CD14-positive monocyte (primary cell): ENCODE measurements around the gene SPTSSA. TPM values are rescaled to one million over a fixed set of nuclear protein-coding genes. Genes with fewer than 3 reads are reported as not detected.

ENCODE experiments used
- DNase-seq, 3 donors: peaks; one replicate each; pipeline ENCODE4 v3.0.0-alpha.2; 2011 to 2022
- H2AFZ ChIP-seq: 2 replicates; pipeline ENCODE4 v1.6.0; 2012; ENCODE audit warnings: mild to moderate bottlenecking, low read depth, low read length, inconsistent platforms; ENCODE audit not compliant: insufficient read depth, poor library complexity, severe bottlenecking
- H3K27ac ChIP-seq, 2 donors: 1 replicate in 1 of 2; 2 replicates in 1 of 2; pipeline ENCODE4 v1.5.1; 2012 to 2013; ENCODE audit warnings: low read length in 2 of 2, control low read depth in 1 of 2, inconsistent platforms in 1 of 2, low read depth in 1 of 2, mild to moderate bottlenecking in 1 of 2
- H3K27me3 ChIP-seq, 2 donors: one replicate each; pipeline versions ENCODE4 v1.6.0 to v1.6.1; 2011 to 2013; ENCODE audit warnings: low read length in 2 of 2; ENCODE audit not compliant: control insufficient read depth in 2 of 2, insufficient read depth in 2 of 2
- H3K36me3 ChIP-seq, 2 donors: replicated peaks in 1 of 2; 1 replicate in 1 of 2; 2 replicates in 1 of 2; pipeline versions ENCODE4 v1.5.1 to v1.6.1; 2012 to 2013; ENCODE audit warnings: low read length in 2 of 2, control low read depth in 1 of 2, inconsistent platforms in 1 of 2, mild to moderate bottlenecking in 1 of 2; ENCODE audit not compliant: insufficient read depth in 2 of 2, control insufficient read depth in 1 of 2
- H3K4me1 ChIP-seq, 2 donors: 1 replicate in 1 of 2; 2 replicates in 1 of 2; pipeline versions ENCODE4 v1.5.1 to v1.6.1; 2012 to 2013; ENCODE audit warnings: low read length in 2 of 2, control low read depth in 1 of 2, inconsistent platforms in 1 of 2, mild to moderate bottlenecking in 1 of 2, moderate library complexity in 1 of 2; ENCODE audit not compliant: insufficient read depth in 2 of 2, control insufficient read depth in 1 of 2
- H3K4me2 ChIP-seq: replicated peaks from 2 replicates; pipeline ENCODE3; 2012; ENCODE audit warnings: low read length, moderate library complexity, mild to moderate bottlenecking; ENCODE audit not compliant: poor library complexity, severe bottlenecking; ENCODE audit errors: extremely low read depth
- H3K4me3 ChIP-seq, 3 experiments: fragments of 200-600 bp in 1 of 3; sonication (generic) in 1 of 3; replicated peaks in 1 of 3; 1 replicate in 2 of 3; 2 replicates in 1 of 3; pipeline ENCODE4 v1.5.1; 2011 to 2013; ENCODE audit warnings: low read length in 3 of 3, mild to moderate bottlenecking in 3 of 3, control low read depth in 2 of 3, low read depth in 2 of 3, inconsistent platforms in 1 of 3, moderate library complexity in 1 of 3
- H3K79me2 ChIP-seq: 2 replicates; pipeline ENCODE4 v1.6.0; 2012; ENCODE audit warnings: mild to moderate bottlenecking, control low read depth, inconsistent platforms, low read length, moderate library complexity; ENCODE audit not compliant: insufficient read depth
- H3K9ac ChIP-seq: 2 replicates; pipeline ENCODE4 v1.6.0; 2017; ENCODE audit warnings: low read length, mild to moderate bottlenecking; ENCODE audit not compliant: insufficient read depth, poor library complexity, severe bottlenecking
- H3K9me3 ChIP-seq, 2 donors: replicated peaks in 1 of 2; 1 replicate in 1 of 2; 2 replicates in 1 of 2; pipeline versions ENCODE4 v1.5.1 to v1.6.1; 2012 to 2013; ENCODE audit warnings: low read length in 2 of 2, control low read depth in 1 of 2; ENCODE audit not compliant: control insufficient read depth in 1 of 2, insufficient read depth in 1 of 2
- H4K20me1 ChIP-seq: 2 replicates; pipeline ENCODE4 v1.6.0; 2012; ENCODE audit warnings: mild to moderate bottlenecking, low read length, control low read depth, moderate library complexity; ENCODE audit not compliant: insufficient read depth
- H3K27ac Mint-ChIP-seq, 7 donors: one replicate each; pipeline ENCODE4 v1.8.0; 2020; ENCODE audit warnings: mild to moderate bottlenecking in 7 of 7, mixed read lengths in 7 of 7, moderate library complexity in 6 of 7, inconsistent platforms in 2 of 7
- H3K27me3 Mint-ChIP-seq, 3 donors: one replicate each; pipeline ENCODE4 v1.8.0; 2021 to 2022; ENCODE audit warnings: low read depth in 3 of 3, mild to moderate bottlenecking in 3 of 3, mixed read lengths in 3 of 3, moderate library complexity in 3 of 3, inconsistent platforms in 1 of 3
- H3K36me3 Mint-ChIP-seq, 2 donors: one replicate each; pipeline ENCODE4 v1.8.0; 2020; ENCODE audit warnings: mixed read lengths in 2 of 2, inconsistent platforms in 1 of 2, mild to moderate bottlenecking in 1 of 2
- H3K4me1 Mint-ChIP-seq: one replicate; pipeline ENCODE4 v1.8.0; 2020; ENCODE audit warnings: mild to moderate bottlenecking, mixed read lengths
- H3K4me3 Mint-ChIP-seq, 2 donors: one replicate each; pipeline ENCODE4 v1.8.0; 2020; ENCODE audit warnings: mild to moderate bottlenecking in 2 of 2, mixed read lengths in 2 of 2, moderate library complexity in 1 of 2
- H3K9me3 Mint-ChIP-seq, 7 donors: one replicate each; pipeline ENCODE4 v1.8.0; 2020 to 2022; ENCODE audit warnings: mixed read lengths in 7 of 7, mild to moderate bottlenecking in 6 of 7, moderate library complexity in 6 of 7, inconsistent platforms in 2 of 7
- WGBS: methylation state at CpG from one replicate; pipeline ENCODE4 v1.1.5; 2013; ENCODE audit warnings: missing lambda C conversion rate; ENCODE audit not compliant: insufficient coverage; 5-methylcytosine and 5-hydroxymethylcytosine counted together
- intact Hi-C, 2 donors: fragments of 100-400 bp; cut with micrococcal nuclease; formaldehyde crosslinking; loops; one replicate each; pipeline versions ENCODE4 v1.15.0 to v1.15.1; 2023
- polyA plus RNA-seq, 3 donors: library from polyadenylated mRNA; depleted of rRNA in 1 of 3; unstranded in 2 of 3; stranded (reverse) in 1 of 3; fragments of 300-500 nt in 2 of 3; fragments of >200 nt in 1 of 3; fragmentation: Illumina TruSeq in 2 of 3; gene quantifications; 1 replicate in 2 of 3; 2 replicates in 1 of 3; pipeline ENCODE4 v1.2.3, GENCODE V29; 2012 to 2021
- TF ChIP-seq, protein P1 (sequence below): fragments of 200-600 bp; IDR thresholded peaks from one replicate; pipeline ENCODE4 v1.8.0; 2022; ENCODE audit warnings: antibody characterized with exemption, mild to moderate bottlenecking

Gene SPTSSA
- polyA plus RNA-seq, 3 donors = 14.2 to 85.7 (median 70.6) TPM

DNA sequence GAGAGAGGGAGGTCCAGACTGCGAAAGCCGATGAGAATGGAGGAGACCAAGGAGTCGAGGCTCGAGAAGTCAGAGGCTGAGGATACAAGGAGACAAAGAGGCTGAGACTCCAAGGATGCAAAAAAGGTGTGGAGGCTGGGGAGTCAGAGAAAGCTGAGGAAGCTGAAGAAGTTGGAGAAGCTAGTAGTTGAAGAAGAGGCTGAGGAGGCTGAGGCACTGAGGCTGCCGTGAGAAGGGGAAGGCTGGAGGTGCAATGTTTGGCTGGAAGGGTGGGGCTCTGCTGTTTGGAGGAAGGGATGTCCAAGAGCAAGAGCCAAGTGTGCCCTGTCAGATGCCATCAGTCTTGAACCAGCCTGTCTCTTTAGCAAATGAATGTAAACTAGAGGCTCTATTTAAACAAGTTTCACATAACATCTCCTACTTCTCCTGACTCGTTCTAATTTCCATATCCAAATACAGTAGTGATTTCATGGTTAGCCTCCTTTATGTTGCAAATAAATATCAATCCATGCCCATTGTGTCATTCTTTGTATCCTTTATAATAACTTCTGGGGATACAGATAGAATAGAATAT, 10.8 kb upstream of the SPTSSA start:
- Mint-ChIP-seq H3K9me3 (peaks cover 0 to 7% (median 2%) of the 10 kb centered on the region in 7 donors), H3K36me3 (no peaks in the 10 kb centered on the region), H3K27ac (no peak overlapping the region), H3K4me3 (no peak overlapping the region), H3K27me3 (peaks cover under 1 to 3% (median 1%) of the 10 kb centered on the region in 3 donors), H3K4me1 (peaks cover 2% of the 10 kb centered on the region)
- Histone ChIP-seq H3K27me3 (no peaks in the 10 kb centered on the region), H4K20me1 (no peaks in the 10 kb centered on the region), H3K4me2 (no peak overlapping the region), H3K9ac (no peak overlapping the region), H3K4me3 (no peak overlapping the region), H3K4me1 (no peaks in the 10 kb centered on the region), H3K79me2 (no peaks in the 10 kb centered on the region), H3K9me3 (no peaks in the 10 kb centered on the region), H3K36me3 (no peaks in the 10 kb centered on the region), H2AFZ (peak overlapping the region; percentile 6), H3K27ac (no peak overlapping the region)
- intact Hi-C loops = no loop called here
- 88% methylated on average over 5 of the region's 6 CpGs for WGBS
- TF ChIP-seq, protein P1, sequence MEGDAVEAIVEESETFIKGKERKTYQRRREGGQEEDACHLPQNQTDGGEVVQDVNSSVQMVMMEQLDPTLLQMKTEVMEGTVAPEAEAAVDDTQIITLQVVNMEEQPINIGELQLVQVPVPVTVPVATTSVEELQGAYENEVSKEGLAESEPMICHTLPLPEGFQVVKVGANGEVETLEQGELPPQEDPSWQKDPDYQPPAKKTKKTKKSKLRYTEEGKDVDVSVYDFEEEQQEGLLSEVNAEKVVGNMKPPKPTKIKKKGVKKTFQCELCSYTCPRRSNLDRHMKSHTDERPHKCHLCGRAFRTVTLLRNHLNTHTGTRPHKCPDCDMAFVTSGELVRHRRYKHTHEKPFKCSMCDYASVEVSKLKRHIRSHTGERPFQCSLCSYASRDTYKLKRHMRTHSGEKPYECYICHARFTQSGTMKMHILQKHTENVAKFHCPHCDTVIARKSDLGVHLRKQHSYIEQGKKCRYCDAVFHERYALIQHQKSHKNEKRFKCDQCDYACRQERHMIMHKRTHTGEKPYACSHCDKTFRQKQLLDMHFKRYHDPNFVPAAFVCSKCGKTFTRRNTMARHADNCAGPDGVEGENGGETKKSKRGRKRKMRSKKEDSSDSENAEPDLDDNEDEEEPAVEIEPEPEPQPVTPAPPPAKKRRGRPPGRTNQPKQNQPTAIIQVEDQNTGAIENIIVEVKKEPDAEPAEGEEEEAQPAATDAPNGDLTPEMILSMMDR = no peak
- no peak for DNase-seq

DNA sequence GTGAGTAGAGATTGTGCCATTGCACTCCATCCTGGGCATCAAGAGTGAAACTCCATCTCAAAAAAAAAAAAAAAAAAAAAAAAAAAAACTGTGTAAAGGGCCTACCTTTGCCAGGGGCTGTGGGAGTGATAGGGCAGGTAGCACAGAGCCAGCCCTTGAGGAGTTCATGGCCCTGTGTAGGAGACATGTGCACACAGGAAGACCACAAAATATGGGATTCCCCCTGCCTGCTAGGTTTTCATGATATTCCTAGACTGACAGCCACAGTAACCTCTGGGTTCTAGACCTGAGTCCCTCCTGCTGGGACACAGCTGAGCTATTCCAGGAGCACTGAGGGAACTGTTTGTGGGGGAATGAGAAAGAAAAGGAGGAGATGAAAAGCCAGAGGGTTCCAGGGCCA, 8.3 kb upstream of the SPTSSA start:
- no peaks in the 10 kb centered on the region for H3K36me3 Mint-ChIP-seq
- H3K9me3 Mint-ChIP-seq = peaks cover 0 to 2% (median 0%) of the 10 kb centered on the region in 7 donors
- peaks cover 0 to 2% (median 1%) of the 10 kb centered on the region in 3 donors for H3K27me3 Mint-ChIP-seq
- no peak overlapping the region for H3K4me3 Mint-ChIP-seq
- H3K27ac Mint-ChIP-seq = peak overlapping the region in 2 of 7 donors; percentile 6 to 10
- intact Hi-C loops = no loop called here
- Histone ChIP-seq H3K9ac (no peak overlapping the region), H2AFZ (no peak overlapping the region), H4K20me1 (no peaks in the 10 kb centered on the region), H3K4me2 (no peak overlapping the region), H3K4me3 (no peak overlapping the region), H3K27me3 (no peaks in the 10 kb centered on the region), H3K27ac (no peak overlapping the region), H3K36me3 (no peaks in the 10 kb centered on the region), H3K79me2 (no peaks in the 10 kb centered on the region), H3K9me3 (no peaks in the 10 kb centered on the region), H3K4me1 (peaks cover 9 to 10% of the 10 kb centered on the region in 2 donors)
- H3K4me1 Mint-ChIP-seq = peaks cover 2% of the 10 kb centered on the region
- no peak for DNase-seq
- TF ChIP-seq, protein P1 = no peak
